ENCODE results near the gene CCR4.
"Not testable (repeated sequence)": the region's sequence is repeated elsewhere in the genome, so short reads cannot be mapped to it uniquely, and the experiment has no call there.

The CCR4 gene

DNA sequence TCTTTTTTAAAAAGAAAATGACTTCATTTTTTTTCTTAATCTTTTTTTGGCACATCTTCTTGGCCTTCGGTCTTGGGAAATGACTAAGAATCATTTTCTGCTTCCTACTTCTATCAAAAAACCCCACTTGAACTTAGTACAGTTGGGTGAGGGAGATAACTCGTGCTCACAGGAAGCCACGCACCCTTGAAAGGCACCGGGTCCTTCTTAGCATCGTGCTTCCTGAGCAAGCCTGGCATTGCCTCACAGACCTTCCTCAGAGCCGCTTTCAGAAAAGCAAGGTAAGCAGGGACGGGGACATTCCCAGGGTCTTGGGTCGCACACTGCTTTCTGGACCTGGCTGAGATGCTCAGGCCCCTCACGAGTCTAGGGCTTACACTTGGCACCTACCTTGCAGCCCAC lies at the start of gene CCR4:
CCR4 (plus strand) TSS at position 235 of the 402 bp plus-strand sequence. CDS start 1,779 bp downstream, outside the sequence.
- no peak within 1 kb of the TSS for H3K4me3 ChIP-seq (ENCODE audit: low read depth, low read length)

DNA sequence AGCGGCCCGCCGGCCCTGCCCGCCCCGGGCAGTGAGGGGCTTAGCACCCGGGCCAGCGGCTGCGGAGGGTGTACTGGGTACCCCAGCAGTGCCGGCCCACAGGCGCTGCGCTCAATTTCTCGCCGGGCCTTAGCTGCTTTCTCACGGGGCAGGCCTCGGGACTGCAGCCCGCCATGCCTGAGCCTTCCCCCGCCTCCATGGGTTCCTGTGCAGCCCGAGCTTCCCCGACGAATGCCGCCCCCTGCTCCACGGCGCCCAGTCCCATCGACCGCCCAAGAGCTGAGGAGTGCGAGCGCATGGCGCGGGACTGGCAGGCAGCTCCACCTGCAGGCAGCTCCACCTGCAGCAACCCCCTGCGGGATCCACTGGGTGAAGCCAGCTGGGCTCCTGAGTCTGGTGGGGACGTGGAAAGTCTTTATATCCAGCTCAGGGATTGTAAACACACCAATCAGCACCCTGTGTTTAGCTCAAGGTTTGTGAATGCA lies 48.5 kb upstream of the CCR4 start:
- not testable (repeated sequence) for H3K4me3 ChIP-seq (ENCODE audit: low read depth, low read length)

DNA sequence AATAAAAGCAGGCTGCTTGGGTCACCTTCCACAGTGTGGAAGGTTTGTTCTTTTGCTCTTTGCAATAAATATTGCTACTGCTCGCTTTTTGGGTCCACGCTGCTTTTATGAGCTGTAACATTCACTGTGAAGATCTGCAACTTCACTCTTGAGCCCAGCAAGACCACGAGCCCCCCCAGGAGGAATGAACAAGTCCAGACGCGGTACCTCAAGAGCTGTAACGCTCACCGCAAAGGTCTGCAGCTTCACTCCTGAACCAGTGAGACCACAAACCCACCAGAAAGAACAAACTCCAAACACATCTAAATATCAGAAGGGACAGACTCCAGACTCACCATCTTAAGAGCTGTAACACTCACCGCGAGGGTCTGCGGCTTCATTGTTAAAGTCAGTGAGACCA lies 47.5 kb upstream of the CCR4 start:
- no peak overlapping the region for H3K4me3 ChIP-seq (ENCODE audit: low read depth, low read length)

DNA sequence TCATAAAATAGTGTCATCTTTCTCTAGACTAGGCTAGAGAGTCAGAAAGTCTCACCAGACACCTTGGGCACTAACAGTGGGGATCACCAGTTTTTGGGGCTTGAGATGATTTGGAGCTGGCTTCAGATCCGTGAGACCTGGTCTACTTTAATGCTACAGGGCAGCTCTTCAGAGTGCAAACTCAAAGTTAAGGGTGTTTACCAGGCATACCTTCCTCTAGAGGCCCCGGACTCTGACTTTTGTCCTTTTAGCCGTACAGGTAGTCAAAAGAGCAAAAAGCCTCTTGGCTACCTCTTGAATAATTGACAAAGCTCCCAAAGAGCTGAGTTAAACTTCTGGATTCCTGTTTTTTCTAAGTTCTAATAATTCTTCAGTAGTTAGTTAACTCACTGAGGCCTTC lies 41.4 kb upstream of the CCR4 start:
- no peak overlapping the region for H3K4me3 ChIP-seq (ENCODE audit: low read depth, low read length)

DNA sequence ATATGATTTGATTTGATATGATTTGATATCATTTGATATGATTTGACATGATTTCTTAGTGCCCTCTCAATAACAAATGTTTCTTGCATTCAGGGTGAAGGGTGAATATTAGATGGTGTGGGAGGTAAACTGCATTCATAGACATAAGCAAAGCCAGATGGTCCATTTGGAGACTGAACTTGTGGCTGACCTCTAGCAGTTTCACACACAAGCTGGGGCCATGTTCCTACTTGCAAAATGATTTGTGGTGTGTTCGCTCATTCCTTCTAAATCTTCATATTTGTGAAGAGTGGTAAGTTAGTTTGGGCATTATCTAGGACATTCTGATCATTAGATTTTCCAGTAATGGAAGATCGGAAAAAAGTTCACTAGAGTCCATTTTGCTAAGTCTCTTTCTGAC lies 40.5 kb upstream of the CCR4 start:
- H3K4me3 ChIP-seq (ENCODE audit: low read depth, low read length): no peak overlapping the region

DNA sequence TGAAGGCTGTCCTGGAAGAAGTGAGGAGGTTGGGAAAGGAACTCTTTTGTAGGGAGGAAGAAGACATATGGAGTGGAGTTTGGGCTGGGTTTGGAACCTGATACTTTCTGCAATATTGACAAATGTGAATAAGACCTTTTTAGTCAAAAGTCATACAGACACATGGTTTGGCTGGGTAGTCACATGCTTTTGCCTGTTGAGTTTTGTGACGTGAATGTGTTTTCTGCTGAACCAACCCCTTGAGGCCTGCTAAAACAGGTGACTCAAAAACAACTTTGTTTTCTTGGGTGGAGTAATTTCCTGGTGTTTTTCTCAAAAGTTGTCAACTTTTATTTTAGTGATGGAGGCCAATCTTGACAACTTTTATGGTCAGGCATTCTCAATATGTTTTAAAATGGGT lies 39.4 kb upstream of the CCR4 start:
- H3K4me3 ChIP-seq (ENCODE audit: low read depth, low read length): no peak overlapping the region

DNA sequence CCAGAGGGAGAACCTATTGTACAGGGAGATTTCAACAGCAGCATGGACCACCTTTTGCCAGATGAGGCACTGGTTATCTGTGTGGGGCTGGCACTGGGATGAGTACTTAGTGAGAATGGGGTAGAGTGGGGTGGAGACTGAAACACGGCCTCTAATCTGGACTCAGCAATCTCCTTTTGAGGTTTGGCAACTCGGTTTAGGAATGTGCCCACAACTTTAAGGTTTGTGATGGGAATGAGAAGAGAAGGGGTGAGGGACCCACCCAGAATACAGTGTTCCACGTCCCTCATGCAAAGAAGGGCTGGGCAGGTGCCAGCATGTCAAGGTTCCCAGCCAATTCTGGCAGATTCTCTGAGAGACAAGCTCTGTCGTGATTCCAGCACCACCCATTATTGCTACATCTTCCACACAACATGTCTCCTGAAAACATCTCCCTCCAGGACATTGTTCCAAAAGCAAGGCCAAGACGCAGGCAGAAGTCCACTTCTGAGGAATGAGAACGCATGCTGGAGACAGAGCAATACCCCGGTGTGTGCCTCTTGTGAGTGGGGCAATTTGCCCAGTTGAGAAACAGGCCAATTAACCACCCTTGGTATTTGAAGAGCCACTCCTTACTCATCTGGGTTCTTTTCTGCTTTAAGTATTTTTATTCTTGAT lies 37.5 kb upstream of the CCR4 start:
- H3K4me3 ChIP-seq (ENCODE audit: low read depth, low read length): no peak overlapping the region

DNA sequence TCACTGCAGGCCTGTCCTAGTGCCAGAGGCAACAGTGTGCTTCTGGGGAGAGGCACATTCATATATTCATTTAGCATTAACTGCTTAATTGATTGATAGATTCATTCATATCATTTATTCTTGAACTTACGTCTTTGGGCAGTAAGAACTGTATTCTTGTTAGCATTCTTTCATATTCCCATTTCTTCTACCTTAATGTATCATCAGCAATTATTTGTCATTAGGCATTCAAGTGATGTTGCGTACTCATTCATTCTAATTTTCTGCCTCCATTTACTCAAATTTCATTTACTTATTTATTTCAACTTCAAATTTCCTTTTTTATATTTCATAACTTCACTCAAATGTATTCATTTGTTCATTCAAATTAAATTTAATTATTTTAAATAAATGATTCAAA lies 31.5 kb upstream of the CCR4 start:
- no peak overlapping the region for H3K4me3 ChIP-seq (ENCODE audit: low read depth, low read length)

DNA sequence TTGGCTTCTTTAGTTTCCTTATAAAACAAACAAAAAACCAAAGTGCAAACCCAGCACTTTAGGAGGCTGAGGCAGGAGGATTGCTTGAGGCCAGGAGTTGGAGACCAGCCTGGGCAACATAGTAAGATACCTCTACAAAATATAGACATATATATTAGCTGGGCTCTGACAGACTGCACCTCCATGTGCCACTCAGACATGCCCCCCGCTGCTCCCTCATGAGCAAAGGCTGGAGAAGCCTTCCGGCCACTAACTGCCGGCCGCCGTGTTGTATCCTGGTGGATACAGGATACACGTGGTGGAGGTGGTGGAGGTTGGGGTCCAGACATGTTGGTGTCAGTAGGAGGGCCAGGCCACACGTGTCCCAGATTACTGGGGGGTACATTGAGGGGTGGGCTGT lies 29.4 kb upstream of the CCR4 start:
- H3K4me3 ChIP-seq (ENCODE audit: low read depth, low read length): no peak overlapping the region

DNA sequence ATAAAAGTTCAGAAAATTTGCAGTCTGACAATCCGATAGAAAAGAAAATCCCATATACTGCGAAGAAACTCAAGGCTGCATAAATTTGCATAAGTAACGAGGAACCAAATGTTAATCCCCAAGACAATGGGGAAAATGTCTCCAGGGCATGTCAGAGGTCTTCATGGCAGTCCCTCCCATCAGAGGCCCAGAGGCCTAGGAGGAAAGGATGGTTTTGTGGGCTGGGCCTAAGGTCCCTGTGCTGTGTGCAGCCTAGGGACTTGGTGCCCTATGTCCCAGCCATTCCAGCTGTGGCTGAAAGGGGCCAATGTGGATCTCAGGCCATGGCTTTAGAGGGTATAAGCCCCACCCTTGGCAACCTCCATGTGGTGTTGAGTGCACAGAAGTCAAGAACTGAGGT lies 21.3 kb upstream of the CCR4 start:
- no peak overlapping the region for H3K4me3 ChIP-seq (ENCODE audit: low read depth, low read length)

DNA sequence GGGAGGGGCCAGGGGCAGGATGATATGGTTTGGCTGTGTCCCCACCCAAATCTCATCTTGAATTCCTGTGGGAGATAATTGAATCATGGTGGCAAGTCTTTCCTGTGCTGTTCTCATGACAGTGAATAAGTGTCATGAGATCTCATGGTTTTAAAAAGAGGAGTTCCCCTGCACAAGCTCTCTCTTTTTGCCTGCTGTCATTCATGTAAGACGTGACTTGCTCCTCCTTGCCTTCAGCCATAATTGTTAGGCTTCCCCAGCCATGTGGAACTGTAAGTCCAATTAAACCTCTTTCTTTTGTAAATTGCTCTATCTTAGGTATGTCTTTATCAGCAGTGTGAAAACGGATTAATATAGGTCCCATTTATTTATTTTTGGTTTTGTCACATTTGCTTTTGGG lies 20.2 kb upstream of the CCR4 start:
- H3K4me3 ChIP-seq (ENCODE audit: low read depth, low read length): not testable (repeated sequence)

DNA sequence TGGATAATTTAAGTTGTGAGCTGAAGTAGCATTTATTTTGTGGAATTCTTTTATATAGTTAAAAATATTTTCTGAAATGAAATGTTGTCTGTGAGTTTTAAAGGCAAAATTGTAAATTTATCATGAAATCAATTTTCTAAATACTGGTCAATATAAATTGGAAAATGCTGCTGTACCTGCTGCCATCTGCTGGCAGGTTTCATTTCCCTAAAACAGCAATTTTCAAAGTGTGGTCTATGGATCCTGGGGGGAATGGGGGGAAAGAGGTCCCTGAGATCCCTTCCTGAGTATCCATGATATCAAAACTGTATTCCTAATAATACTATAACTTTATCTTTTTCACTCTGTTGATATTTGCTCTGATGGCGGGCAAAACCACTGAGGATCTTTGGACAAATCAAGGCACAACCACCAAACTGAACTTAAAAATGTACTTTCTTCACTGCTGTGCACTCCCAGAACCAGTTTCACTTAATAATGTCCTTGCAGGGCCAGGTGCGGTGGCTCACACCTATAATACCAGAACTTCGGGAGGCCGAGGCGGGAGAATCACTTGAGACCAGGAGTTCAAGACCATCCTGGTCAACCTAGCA lies 17.2 kb upstream of the CCR4 start:
- no peak overlapping the region for H3K4me3 ChIP-seq (ENCODE audit: low read depth, low read length)

DNA sequence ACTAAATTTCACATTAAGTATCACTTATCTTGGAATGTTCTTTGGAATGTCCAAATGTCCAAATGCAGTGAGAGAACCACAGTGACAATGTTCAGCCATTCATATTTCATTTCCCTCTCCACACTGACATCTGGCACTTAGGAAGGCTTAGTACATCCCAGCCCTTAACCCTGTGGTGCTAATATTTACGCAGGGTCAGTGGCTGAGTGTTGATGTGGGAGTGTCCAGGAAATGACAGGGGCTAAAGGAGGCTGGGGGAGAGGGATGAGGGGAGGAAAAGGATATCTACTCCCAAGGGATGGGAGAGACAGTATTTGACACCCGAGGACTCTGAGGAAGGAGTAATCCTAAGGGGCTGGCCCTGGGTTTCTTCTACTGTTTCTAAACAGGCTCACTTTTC lies 14.1 kb upstream of the CCR4 start:
- no peak overlapping the region for H3K4me3 ChIP-seq (ENCODE audit: low read depth, low read length)

DNA sequence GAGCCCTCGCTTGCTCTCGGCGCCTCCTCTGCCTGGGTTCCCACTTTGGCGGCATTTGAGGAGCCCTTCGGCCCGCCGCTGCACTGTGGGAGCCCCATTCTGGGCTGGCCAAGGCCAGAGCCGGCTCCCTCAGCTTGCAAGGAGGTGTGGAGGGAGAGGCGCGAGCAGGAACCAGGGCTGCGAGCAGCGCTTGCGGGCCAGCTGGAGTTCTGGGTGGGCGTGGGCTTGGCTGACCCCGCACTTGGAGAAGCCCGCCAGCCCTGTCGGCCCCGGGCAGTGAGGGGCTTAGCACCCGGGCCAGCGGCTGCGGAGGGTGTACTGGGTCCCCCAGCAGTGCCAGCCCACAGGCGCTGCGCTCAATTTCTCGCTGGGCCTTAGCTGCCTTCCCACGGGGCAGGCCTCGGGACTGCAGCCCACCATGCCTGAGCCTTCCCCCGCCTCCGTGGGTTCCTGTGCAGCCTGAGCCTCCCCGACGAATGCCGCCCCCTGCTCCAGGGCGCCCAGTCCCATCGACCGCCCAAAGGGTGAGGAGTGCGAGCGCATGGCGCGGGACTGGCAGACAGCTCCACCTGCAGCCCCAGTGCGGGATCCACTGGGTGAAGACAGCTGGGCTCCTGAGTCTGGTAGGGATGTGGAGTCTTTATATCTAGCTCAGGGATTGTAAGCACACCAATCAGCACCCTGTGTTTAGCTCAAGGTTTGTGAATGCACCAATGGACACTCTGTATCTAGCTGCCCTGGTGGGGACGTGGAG lies 11.7 kb upstream of the CCR4 start:
- not testable (repeated sequence) for H3K4me3 ChIP-seq (ENCODE audit: low read depth, low read length)

DNA sequence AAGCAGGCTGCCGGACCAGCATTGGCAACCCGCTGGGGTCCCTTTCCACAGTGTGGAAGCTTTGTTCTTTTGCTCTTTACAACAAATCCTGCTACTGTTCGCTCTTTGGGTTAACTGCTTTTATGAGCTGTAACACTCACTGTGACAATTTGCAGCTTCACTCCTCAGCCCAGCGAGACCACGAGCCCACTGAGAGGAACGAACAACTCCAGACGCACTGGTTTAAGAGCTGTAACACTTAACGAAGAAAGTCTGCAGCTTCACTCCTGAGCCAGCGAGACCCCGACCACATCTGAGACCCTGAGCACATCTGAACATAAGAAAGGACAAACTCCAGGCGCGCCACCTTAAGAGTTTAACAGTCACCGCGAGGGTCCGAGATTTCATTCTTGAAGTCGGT lies 10.7 kb upstream of the CCR4 start:
- no peak overlapping the region for H3K4me3 ChIP-seq (ENCODE audit: low read depth, low read length)

DNA sequence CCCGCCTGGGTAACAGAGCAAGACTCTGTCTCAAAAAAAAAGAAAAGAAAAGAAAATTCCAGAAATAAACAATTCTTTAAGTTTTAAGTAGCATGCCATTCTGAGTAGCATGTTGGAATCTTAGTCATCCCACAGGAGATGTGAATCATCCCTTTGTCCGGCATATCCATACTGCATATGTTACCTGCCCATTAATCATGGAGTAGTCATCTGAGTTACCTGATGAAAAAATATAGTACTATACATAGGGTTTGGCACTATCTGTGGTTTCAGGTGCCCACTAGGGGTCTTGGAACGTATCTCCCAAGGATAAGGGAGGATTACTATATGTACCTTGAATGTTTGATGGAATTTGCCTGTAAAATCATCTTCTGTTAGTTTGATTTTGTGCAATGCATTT lies 6.3 kb upstream of the CCR4 start:
- H3K4me3 ChIP-seq (ENCODE audit: low read depth, low read length): no peak overlapping the region

DNA sequence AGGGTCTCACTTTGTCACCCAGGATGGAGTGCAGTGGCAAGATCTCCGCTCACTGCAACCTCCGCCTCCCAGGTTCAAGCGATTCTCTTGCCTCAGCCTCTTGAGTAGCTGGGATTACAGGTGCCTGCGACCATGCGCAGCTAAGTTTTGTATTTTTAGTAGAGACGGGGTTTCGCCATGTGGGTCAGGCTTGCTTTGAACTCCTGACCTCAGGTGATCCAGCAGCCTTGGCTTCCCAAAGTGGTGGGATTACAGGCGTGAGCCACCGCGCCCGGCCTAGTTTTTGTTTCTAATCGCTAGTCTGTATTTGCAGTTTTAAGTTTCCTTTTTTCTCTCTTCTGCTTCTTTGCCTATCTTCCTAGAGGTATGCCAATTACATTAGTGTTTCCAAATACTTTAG lies 5.8 kb upstream of the CCR4 start:
- H3K4me3 ChIP-seq (ENCODE audit: low read depth, low read length): not testable (repeated sequence)

DNA sequence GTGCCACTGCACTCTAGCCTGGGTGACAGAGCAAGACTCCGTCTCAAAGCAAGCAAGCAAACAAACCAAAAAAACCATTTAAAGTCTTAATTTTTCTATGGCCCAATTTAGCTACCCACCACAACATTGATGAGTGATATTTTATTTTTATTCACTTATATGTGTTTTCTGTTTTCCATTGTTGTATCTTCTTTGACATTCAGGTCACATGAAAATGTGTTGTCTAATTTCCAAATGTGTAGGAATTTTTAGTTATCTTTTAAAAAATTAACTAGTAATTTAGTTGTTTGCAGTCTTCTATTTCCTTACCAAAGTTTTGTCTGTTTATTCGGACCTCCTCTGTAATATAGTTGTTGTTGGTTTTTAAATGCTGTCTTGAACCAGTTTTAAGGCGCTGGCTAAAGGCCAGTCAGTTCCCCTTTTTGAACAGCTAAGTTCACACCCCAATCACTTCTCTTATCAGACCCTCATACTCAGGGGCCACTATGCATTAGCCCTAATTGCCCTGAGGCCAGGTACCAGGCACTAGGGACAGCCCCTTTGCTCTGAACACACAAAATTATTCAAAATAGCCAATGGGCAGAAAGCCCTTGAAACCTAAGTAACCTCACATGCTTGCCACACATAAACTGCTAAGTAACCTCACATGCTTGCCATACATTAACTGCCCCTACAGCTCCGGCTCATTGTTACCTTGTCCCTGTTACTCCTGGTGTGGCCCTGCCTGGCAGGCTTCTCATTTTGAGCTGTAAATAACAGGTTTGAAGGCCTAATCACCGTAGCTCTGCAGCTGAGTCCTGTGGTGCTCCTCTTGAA lies 4.3 kb upstream of the CCR4 start:
- no peak overlapping the region for H3K4me3 ChIP-seq (ENCODE audit: low read depth, low read length)

DNA sequence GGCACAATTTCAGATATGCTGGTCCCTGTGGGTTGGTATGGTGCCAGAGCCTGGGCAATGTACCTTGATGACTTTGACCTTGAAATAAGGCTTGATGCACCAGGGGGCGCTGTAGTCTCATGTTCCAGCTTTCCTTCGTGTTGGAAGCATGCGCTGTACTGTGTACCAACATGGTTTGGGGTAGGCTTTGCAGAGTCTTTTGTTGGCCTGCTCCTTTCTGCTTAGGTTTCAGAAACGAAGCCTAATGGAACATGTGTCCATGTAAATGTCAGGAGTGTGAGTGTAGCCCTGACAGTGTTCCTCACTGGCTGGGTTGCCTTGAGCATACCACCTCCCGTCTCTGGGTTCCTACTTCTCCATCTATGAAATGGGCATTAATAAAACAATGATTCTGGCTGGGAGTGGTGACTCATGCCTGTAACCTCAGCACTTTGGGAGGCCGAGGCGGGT lies 3.6 kb upstream of the CCR4 start:
- no peak overlapping the region for H3K4me3 ChIP-seq (ENCODE audit: low read depth, low read length)

DNA sequence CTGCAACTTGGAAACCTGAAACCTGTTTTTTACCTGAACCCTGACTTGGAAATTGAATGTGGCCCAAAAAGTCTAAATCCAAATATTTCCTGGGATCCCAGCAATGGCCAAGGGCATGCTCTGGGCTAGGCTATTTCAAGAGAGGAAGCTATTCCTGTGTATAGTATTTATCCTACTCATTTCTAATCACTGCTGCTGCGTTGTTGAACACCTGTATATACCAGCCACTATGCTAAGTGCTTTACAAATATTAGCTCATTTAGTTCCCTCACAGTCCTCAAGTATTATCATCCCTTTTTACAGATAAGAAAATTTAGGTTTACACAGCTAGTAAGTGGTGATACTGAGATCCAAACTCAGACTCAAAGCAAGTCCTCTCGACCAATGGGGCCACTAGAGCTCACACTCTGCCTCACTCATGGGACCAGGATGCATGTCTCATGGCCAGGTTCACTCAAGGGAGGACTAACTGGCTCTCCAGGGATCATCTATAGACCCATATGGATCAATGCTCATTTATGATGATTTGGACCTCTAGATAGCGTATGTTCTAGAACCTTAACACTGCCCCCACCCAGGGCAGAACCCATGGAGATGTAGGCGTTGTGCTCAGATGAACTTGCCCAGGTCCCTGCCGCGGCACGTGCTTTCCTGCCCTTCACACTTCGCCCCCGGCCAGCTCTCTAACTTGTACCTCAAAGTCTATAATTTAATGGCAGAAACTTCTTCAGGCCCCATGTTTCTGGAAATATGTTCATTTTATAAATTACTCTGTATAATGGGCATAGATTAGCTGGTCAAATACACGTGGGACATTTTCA lies 2.6 kb upstream of the CCR4 start:
- H3K4me3 ChIP-seq (ENCODE audit: low read depth, low read length): no peak overlapping the region

Measured in iPS-11a (cell line).